Thoracic aorta endothelial cell (primary cell): Measurements from ENCODE around the gene VCX. TPM values are rescaled to one million over a fixed set of nuclear protein-coding genes. Genes with fewer than 3 reads are reported as not detected.

Experiments used
- total RNA-seq: library from RNA; depleted of rRNA; stranded (reverse); fragments of >200 nt; gene quantifications from 2 replicates; pipeline ENCODE4 v1.2.3, GENCODE V29; 2012

The VCX gene
- total RNA-seq = not detected in 2 replicates

DNA sequence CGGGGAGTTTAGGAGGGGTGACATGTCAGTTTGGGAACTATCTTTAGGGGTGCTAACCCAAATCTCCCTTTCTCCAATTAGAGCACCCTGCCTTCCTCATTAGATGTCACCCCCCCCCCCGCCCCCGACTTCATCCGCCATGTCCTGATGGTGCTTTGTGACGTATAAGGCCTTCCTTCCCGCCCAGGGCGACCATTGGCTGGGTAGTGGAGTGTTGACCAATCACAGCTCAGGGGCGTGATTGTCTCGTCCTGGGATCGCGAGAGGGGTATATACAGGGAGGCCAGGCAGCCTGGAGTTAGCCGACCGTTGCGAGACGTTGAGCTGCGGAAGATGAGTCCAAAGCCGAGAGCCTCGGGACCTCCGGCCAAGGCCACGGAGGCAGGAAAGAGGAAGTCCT is at the start of gene VCX:
TSS of gene VCX (plus strand) at position 301 of the 400 bp plus-strand sequence. CDS start at position 334, 33 bp downstream.

Other genes with a start within 250 kb of the VCX start
- 7.8 and 11.1 TPM in 2 replicates for gene PNPLA4, start 84.2 kb downstream of the VCX start, total RNA-seq